ENCODE results near the gene SPATS2L. TPM values are rescaled to one million over a fixed set of nuclear protein-coding genes. Genes with fewer than 3 reads are reported as not detected.

SPATS2L gene
- total RNA-seq: 491 and 570 TPM in 2 replicates
- polyA plus RNA-seq (2012): 166 TPM

- peak; percentile 94 for DNase-seq (ENCODE audit: low read depth)
Observed at GRCh38 chr2:200306196-200306930, at the start of gene SPATS2L. Gene SPATS2L (plus strand): TSS chr2:200306693. CDS start chr2:200389245, 82,552 bp downstream.

GRCh38 chr2:200257570-200257969, 48.9 kb upstream of the SPATS2L start:
- DNase-seq (ENCODE audit: low read depth): no peak

- no peak for DNase-seq (ENCODE audit: low read depth)
Observed at GRCh38 chr2:200258081-200258480, 48.4 kb upstream of the SPATS2L start.

GRCh38 chr2:200258881-200259576, 47.5 kb upstream of the SPATS2L start:
- DNase-seq (ENCODE audit: low read depth): peak; percentile 19

GRCh38 chr2:200259577-200259957, 46.9 kb upstream of the SPATS2L start:
- no peak for DNase-seq (ENCODE audit: low read depth)

- no peak for DNase-seq (ENCODE audit: low read depth)
Observed at GRCh38 chr2:200262047-200262446, 44.4 kb upstream of the SPATS2L start.

- DNase-seq (ENCODE audit: low read depth): no peak
Observed at GRCh38 chr2:200263279-200263678, 43.2 kb upstream of the SPATS2L start.

- DNase-seq (ENCODE audit: low read depth): no peak
Observed at GRCh38 chr2:200264631-200265030, 41.9 kb upstream of the SPATS2L start.

- DNase-seq (ENCODE audit: low read depth): no peak
Observed at GRCh38 chr2:200266406-200266805, 40.1 kb upstream of the SPATS2L start.

- DNase-seq (ENCODE audit: low read depth): no peak
Observed at GRCh38 chr2:200267350-200267749, 39.1 kb upstream of the SPATS2L start.

- no peak for DNase-seq (ENCODE audit: low read depth)
Observed at GRCh38 chr2:200270732-200271131, 35.8 kb upstream of the SPATS2L start.

GRCh38 chr2:200272320-200272719, 34.2 kb upstream of the SPATS2L start:
- no peak for DNase-seq (ENCODE audit: low read depth)

GRCh38 chr2:200274116-200275075, 32.1 kb upstream of the SPATS2L start:
- peak; percentile 41 for DNase-seq (ENCODE audit: low read depth)

GRCh38 chr2:200275295-200276013, 31.0 kb upstream of the SPATS2L start:
- peak; percentile 42 for DNase-seq (ENCODE audit: low read depth)

- DNase-seq (ENCODE audit: low read depth): no peak
Observed at GRCh38 chr2:200276472-200276871, 30.0 kb upstream of the SPATS2L start.

- no peak for DNase-seq (ENCODE audit: low read depth)
Observed at GRCh38 chr2:200278694-200279316, 27.7 kb upstream of the SPATS2L start.

GRCh38 chr2:200279857-200280256, 26.6 kb upstream of the SPATS2L start:
- DNase-seq (ENCODE audit: low read depth): no peak

- DNase-seq (ENCODE audit: low read depth): no peak
Observed at GRCh38 chr2:200286578-200286977, 19.9 kb upstream of the SPATS2L start.

- DNase-seq (ENCODE audit: low read depth): no peak
Observed at GRCh38 chr2:200288670-200289429, 17.6 kb upstream of the SPATS2L start.

GRCh38 chr2:200296118-200296517, 10.4 kb upstream of the SPATS2L start:
- no peak for DNase-seq (ENCODE audit: low read depth)

Data from myocyte (in vitro differentiated cells).